ENCODE data around the gene PYY.

PYY gene

DNA sequence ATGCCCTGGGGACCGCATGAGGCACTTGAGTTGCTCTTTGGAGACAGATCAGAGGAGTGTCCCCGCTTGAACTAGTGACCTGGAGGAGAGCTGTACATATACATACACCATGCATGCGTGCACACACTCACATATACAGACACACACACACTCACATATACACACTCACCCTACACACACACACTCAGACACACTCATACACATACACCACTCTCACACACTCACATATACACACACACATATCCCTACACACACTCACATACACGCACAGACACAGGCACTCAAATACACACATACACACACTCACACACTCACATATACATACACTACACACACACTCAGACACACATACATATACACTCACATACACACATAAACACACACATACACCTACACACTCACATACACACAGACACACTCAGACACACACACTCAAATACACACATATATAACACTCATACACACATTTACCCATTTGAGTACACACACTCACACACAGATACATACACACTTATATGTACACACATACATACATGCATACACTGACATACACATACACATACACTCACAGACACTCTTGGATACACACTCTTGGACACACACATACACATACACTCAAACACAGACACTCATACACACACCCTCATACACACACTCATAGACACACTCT is 41.0 kb downstream of the PYY start:
- no peak for DNase-seq

GRCh38 chr17:43911904-43912303 is 41.8 kb downstream of the PYY start:
- DNase-seq: no peak

DNA sequence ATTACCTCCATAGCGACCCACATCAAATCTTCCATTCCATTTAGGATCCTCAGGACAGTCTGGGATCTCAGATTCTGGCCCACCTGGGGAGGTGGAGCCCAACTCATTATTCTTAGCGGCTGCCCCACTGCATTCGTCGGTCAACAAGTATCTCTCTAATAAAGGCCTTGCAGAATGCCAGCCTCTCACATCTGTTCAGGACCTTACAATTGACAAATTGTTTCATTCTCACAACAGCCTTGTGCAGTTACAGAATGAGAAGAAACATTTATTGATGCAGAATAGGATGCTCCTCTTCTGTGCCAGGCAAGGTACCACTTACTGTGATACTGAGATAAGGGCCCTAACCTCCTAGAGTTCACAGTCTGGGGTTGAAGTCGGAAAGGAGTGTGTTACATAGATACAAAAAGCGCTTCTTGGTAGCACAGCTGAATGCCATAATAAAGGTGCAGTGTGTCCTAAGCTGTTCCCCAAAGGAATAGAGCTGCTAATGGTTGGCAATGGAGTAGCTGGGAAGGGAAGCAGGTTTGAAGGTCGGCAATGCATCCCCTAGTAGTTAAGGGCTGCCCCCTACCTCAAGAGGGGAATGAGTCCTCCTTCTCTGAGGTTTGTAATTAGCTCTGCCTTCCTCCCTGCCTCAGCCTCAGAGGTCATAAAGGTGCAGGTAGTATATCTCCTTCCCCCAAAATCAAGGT is 44.1 kb downstream of the PYY start:
- no peak for DNase-seq

- DNase-seq: peak in 1 of 2 experiments; percentile 70
Measured at GRCh38 chr17:43907998-43908721, 45.6 kb downstream of the PYY start.

DNA sequence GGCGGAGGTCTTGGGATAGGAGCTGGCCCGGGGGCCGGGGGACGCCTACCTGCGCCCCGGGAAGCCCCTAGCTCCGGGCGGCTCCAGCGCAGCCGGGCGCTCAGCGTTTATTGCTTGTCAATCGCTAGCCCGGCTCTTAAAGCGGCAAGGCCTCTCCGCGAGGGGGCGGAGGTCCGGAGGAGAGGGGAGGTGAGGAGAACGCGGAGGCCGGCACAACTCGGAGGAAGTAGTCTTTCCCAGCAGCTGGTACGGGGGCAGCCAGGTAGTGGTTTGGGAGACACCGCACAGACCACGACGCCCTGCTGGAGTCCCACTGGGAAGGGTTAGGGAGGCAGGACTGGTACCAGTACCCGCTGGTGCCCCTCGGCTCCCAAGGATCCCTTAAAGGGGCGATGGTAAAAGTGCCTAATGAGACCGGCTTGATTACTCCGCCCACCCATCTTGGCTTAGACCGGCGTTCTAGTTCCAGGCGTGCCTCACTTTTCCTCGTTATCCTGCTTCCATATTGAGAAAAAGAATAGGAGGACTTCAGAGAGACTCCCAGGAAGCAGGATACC is 46.2 kb downstream of the PYY start, which contains the start of gene MPP2:
MPP2 (minus strand) TSS at position 112 of the 557 bp plus-strand sequence. CDS start 3,076 bp downstream, outside the sequence.
- peak; percentile 72 to 81 for DNase-seq

DNA sequence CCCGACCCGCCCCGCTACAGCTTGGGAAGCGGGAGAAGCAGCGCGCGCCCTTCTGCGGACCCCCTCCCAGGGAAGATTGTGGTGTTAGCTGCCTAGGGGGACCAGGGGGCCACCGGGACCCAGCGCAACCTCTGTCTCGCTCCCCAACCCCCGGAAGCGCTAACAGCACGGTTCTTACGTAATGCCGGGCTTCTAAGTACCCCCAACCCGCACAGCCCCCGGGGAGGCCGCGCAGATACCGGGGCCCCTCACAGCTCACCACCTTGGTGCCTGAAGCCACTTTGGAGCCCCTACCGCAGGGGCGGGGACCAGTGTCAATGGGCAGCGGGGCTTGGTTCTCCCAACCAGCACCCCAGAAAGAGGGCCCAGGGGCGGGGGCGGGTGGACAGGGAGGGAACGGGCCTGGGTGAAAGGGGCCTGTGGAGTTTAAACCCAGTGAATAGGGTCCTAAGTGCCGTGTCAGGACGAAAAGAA is 46.8 kb downstream of the PYY start:
- DNase-seq: no peak

DNA sequence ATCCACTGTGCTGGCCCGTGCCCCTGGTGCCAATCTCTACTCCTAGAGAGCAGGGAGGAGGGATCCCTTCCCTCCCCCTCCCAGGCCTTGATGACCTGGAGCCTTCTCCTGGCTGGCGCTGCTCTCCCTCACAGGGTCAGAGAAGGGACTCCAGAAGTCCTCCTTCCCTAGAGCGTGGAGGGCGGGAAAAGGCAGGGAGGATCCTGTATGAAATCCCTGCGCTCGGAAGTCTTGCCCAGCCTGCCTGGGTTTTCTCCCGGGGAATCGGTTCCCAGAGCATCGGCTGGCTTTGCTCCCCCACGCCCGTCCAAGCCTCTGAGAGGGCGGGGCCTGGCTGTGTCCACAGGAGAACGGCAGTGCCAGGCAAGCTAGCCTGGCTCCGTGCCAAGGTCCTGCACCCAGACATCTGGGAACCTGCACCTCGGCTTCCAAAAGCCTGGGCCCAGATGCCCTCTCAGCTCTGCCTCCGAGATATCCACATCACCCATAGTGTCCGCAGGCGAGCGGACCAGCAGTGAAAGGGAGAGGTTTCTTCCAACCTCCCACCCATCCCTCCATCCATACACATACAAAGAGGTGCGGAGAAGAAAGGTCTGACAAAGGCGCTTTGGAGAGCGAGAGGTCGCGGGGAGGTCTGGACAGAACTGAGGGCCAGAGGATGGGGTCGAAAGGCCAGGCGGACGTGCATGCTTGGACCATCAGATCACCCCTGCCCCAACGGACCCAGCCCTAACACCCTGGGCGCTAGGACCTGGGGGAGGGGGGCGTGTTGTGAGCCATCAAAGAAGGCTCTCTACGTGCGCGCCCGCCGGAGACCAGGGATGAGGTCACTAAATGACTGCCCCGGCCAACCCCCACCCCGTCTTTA is 47.5 kb downstream of the PYY start:
- DNase-seq: peak; percentile 64 to 68

GRCh38 chr17:43905400-43905984 is 48.2 kb downstream of the PYY start:
- no peak for DNase-seq

All from cerebellar nuclear complex (tissue), 1 donor.